ENCODE measurements around the gene PNMA8A.

PNMA8A gene

DNA sequence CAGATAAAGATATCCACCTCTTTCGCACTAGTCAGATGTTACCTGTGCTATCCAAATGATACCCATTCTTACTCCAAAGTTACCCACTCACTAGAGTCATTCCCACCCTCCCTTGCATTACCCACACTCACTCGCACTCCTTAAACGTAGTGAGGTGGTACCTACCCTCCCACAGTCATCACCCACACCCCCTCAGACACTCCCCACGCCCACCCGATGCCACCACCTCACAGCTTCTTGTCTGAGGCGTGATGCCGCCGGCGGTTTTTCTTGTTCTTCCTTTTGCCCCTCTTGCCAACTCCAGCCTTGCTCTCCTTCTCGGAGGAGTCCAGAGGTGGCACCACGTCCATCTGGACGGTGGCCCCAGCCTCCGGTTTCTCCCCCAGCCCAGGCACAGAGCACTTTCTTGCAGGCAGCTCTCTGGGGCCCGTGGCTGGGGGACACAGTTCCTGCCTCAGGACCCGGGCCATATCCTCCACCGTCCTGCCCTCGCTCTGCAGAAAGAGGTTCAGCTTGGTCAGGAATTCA, 43.8 kb downstream of the PNMA8A start:
- no peak for DNase-seq (ENCODE audit: low spot score)

DNA sequence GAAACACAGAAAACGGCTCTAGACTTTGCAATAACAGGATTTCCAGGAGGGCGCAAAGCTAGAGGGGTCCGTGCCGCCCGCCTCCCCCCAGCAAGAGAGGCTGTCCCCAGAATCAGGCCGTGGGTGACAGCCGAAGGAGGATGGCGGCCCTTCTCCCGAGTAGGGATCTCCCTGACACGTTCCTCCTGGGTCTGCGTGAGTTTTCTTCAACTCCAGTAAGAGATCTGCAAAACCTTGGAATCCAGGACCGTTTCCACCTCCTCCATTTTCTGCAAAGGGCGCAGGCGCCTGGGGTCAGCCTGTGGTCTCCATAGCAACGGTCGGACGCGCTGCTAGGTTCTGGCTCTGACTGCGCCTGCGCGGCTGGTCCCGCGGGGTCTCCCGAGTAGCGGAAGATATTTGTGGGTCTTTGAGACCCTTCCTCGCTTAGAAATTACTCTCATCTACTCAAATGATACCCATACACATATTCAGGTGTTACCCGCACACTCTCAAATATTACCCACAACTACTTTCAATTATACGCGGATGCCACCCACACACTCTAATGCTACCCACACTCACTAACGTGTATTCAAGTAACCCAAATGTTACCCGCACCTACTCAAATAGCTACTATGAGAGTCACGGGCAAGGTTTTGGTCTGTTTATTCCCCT, 44.7 kb downstream of the PNMA8A start:
- DNase-seq (ENCODE audit: low spot score) = no peak

DNA sequence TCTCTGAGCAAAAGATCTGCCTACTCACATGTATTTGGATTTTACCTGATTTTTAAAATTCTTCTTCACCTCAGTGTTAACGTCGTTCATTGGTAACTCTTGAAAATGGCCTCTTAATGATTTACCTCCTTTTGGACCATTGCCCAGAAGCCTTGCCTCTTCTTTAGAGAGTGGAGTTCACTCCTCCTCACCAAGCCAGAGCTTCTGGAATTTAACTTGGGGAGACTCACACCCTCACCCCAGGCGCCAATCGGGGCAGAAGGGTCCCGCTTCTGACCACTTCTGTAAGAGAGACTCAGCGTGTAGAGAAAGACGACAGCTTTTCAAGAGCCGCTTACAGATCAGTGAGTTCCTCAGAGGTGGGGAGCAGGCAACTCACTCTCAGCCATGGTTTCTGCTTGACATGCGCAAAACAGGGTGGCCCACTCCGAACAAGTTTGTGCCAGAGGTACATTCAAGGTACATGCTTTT, 45.3 kb downstream of the PNMA8A start:
- DNase-seq (ENCODE audit: low spot score) = no peak

DNA sequence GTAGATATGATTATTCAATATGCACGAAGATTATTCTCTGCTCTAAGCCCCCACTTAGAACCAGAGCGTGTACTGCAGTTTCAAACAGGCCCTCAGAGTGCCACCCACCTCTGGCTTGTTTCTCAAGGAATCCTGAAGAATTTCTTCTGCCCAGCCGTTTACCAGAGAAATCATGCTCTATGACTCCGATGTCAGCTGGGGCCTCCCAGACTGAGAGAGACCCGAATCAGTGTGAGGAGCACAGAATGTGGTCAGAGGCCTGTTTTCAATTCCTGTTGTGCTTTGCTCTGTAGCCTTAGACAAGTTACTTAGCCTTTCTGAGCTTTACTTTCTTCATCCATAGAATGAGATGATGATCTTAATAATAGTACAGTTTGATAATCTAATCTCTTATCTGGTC, 48.2 kb downstream of the PNMA8A start:
- no peak for DNase-seq (ENCODE audit: low spot score)

DNA sequence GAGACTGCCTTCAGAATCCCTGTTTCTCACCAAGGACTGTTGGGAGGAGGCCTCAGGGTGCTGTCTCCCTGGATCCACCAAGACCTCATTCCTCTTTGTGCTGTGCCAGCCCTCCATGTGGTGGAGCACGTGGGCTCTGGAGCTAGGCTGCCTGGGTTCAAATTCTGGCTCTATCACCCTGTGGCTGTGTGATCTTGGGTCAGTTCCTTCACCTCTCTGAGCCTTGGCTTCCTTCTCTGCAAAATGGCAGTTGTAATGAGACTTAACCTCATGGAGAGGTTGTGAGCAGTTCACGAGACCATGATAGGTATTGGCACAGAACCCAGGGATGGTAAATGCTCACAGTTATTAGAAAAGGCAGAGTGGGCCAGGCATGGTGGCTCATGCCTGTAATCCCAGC, 49.0 kb downstream of the PNMA8A start:
- no peak for DNase-seq (ENCODE audit: low spot score)

DNA sequence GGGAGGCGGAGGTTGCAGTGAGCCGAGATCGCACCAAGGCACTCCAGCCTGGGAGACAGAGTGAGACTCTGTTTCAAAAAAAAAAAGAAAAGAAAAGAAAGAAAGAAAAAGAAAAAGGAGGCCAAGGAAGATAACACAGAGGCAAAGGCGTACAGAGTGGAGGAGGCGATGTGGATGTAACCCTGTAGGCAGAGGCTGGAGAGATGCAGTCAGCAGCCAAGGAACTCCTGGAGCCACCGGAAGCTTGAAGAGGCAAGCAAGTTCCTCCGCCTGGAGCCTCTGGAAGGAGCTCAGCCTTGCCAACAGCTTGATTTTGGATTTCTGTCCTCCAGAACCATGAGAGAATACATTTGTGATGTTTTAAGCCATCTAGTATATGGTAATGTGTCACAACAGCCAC, 51.3 kb downstream of the PNMA8A start:
- no peak for DNase-seq (ENCODE audit: low spot score)
